WTC11 (cell line): Measurements from ENCODE around the gene NBEA. TPM values are rescaled to one million over a fixed set of nuclear protein-coding genes. Genes with fewer than 3 reads are reported as not detected.

Experiments used
- ATAC-seq: fragments of 200-7000 bp; cut with Tn5 transposase; 2 replicates; pipeline ENCODE4 v1.10.0; 2021; ENCODE audit warnings: mild to moderate bottlenecking, moderate library complexity
- CTCF ChIA-PET: fragments of 300-600 bp; sonication (Branson Sonifier 250); formaldehyde crosslinking; loops from one replicate; lab custom pipeline; 2021; ENCODE audit warnings: antibody characterized with exemption; lab: Charles Lee
- POLR2A ChIA-PET: fragments of 350-600 bp; sonication (Branson Sonifier 250); formaldehyde crosslinking; loops from one replicate; lab custom pipeline; 2021; ENCODE audit warnings: antibody characterized with exemption; lab: Charles Lee
- DNase-seq: peaks from one replicate; pipeline ENCODE4 v3.0.0; 2021; ENCODE audit warnings: low spot score
- H3K27ac Mint-ChIP-seq: 2 replicates; pipeline ENCODE4 v1.8.0; 2021; ENCODE audit warnings: mixed read lengths
- H3K27me3 Mint-ChIP-seq: 2 replicates; pipeline ENCODE4 v1.8.0; 2021; ENCODE audit warnings: low read depth, mild to moderate bottlenecking, moderate library complexity, mixed read lengths
- H3K36me3 Mint-ChIP-seq: 2 replicates; pipeline ENCODE4 v1.8.0; 2021; ENCODE audit warnings: mixed read lengths
- H3K4me1 Mint-ChIP-seq: 2 replicates; pipeline ENCODE4 v1.8.0; 2022; ENCODE audit warnings: mixed read lengths
- H3K4me3 Mint-ChIP-seq: 2 replicates; pipeline ENCODE4 v1.8.0; 2021; ENCODE audit warnings: mild to moderate bottlenecking, moderate library complexity, mixed read lengths
- H3K9me3 Mint-ChIP-seq: 2 replicates; pipeline ENCODE4 v1.8.0; 2021; ENCODE audit warnings: mixed read lengths
- GTF2I ChIP-seq: fragments of 250-450 bp; sonication (Bioruptor Pico); conservative IDR thresholded peaks from 2 replicates; pipeline ENCODE4 v1.4.0; 2021; ENCODE audit warnings: mild to moderate bottlenecking
- IRF2 ChIP-seq: sonication (generic); formaldehyde crosslinking; IDR thresholded peaks from 2 replicates; pipeline ENCODE4 v1.8.0; 2022; ENCODE audit warnings: low read depth, missing genetic modification reagents, borderline replicate concordance
- OVOL2 ChIP-seq: fragments of 250-450 bp; sonication (Bioruptor Pico); IDR thresholded peaks from 2 replicates; pipeline ENCODE4 v1.9.0; 2021; ENCODE audit warnings: mild to moderate bottlenecking, borderline replicate concordance
- ZNF138 ChIP-seq: sonication (generic); formaldehyde crosslinking; conservative IDR thresholded peaks from 2 replicates; pipeline ENCODE4 v1.8.1; 2022; ENCODE audit warnings: mild to moderate bottlenecking, moderate library complexity, missing genetic modification reagents
- ZNF317 ChIP-seq: sonication (generic); formaldehyde crosslinking; IDR thresholded peaks from 2 replicates; pipeline ENCODE4 v1.8.1; 2023; ENCODE audit warnings: low read depth, mild to moderate bottlenecking, moderate library complexity, missing genetic modification reagents, borderline replicate concordance
- ZNF416 ChIP-seq: fragments of 250-450 bp; sonication (Bioruptor Pico); IDR thresholded peaks from 2 replicates; pipeline ENCODE4 v1.9.0; 2021; ENCODE audit warnings: mild to moderate bottlenecking, inconsistent platforms
- total RNA-seq: library from RNA; stranded (reverse); gene quantifications from 3 replicates; pipeline ENCODE4 v1.2.3, GENCODE V29; 2021
- TF ChIP-seq, protein P1 (sequence below): fragments of 200-600 bp; IDR thresholded peaks from 2 replicates; pipeline ENCODE4 v1.8.0; 2022; ENCODE audit warnings: antibody characterized with exemption
- TF ChIP-seq, protein P2 (sequence below): sonication (generic); formaldehyde crosslinking; IDR thresholded peaks from 2 replicates; pipeline ENCODE4 v1.8.0; 2023; ENCODE audit warnings: missing genetic modification reagents, mild to moderate bottlenecking, borderline replicate concordance
- TF ChIP-seq, protein P3 (sequence below): fragments of 250-450 bp; sonication (Bioruptor Pico); IDR thresholded peaks from 2 replicates; pipeline ENCODE4 v1.9.0; 2021; ENCODE audit warnings: mild to moderate bottlenecking
- TF ChIP-seq, protein P4 (sequence below): sonication (generic); formaldehyde crosslinking; IDR thresholded peaks from 2 replicates; pipeline ENCODE4 v1.8.0; 2023; ENCODE audit warnings: missing genetic modification reagents
- TF ChIP-seq, protein P5 (sequence below): sonication (generic); formaldehyde crosslinking; IDR thresholded peaks from 2 replicates; pipeline ENCODE4 v1.8.0; 2022; ENCODE audit warnings: mild to moderate bottlenecking, missing genetic modification reagents
- TF ChIP-seq, protein P6 (sequence below): sonication (generic); formaldehyde crosslinking; IDR thresholded peaks from 2 replicates; pipeline ENCODE4 v1.8.1; 2023; ENCODE audit warnings: mild to moderate bottlenecking, missing genetic modification reagents, borderline replicate concordance
- TF ChIP-seq, protein P7 (sequence below): fragments of 250-450 bp; sonication (Bioruptor Pico); conservative IDR thresholded peaks from 2 replicates; pipeline ENCODE4 v1.9.0; 2021; ENCODE audit warnings: mild to moderate bottlenecking

The NBEA gene
- total RNA-seq, 1 experiment from 2014 or later = 20.9 TPM

DNA sequence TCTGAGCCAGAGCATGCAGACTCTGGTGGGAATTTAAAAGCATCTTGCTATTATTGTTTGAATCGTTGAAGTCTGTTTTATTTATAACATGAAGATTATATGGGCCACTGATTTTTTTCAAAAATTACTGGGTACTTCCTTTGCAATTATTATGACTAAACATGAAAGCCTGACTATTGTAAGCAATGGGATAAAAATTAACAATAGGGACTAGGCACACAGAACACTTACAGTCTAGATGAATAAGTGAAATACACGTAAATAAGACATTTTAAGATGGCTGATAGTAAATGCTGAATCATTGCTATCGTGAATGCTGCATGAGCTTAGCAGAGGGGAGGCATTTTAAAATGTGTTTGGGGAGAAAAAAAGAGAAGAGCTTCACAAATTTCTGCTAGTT is 615.4 kb downstream of the NBEA start:
- Mint-ChIP-seq H3K9me3 (no peaks in the 10 kb centered on the region), H3K36me3 (no peaks in the 10 kb centered on the region), H3K27ac (no peak overlapping the region), H3K4me1 (no peaks in the 10 kb centered on the region), H3K4me3 (no peak overlapping the region), H3K27me3 (no peaks in the 10 kb centered on the region)
- DNase-seq (no peak), ATAC-seq (no peak)
- ChIA-PET POLR2A (no interaction called here), CTCF (no interaction called here)
- TF ChIP-seq OVOL2 (CRISPR knock-in tag) = no peak
- TF ChIP-seq, protein P1, sequence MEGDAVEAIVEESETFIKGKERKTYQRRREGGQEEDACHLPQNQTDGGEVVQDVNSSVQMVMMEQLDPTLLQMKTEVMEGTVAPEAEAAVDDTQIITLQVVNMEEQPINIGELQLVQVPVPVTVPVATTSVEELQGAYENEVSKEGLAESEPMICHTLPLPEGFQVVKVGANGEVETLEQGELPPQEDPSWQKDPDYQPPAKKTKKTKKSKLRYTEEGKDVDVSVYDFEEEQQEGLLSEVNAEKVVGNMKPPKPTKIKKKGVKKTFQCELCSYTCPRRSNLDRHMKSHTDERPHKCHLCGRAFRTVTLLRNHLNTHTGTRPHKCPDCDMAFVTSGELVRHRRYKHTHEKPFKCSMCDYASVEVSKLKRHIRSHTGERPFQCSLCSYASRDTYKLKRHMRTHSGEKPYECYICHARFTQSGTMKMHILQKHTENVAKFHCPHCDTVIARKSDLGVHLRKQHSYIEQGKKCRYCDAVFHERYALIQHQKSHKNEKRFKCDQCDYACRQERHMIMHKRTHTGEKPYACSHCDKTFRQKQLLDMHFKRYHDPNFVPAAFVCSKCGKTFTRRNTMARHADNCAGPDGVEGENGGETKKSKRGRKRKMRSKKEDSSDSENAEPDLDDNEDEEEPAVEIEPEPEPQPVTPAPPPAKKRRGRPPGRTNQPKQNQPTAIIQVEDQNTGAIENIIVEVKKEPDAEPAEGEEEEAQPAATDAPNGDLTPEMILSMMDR = no peak
- TF ChIP-seq, protein P2, sequence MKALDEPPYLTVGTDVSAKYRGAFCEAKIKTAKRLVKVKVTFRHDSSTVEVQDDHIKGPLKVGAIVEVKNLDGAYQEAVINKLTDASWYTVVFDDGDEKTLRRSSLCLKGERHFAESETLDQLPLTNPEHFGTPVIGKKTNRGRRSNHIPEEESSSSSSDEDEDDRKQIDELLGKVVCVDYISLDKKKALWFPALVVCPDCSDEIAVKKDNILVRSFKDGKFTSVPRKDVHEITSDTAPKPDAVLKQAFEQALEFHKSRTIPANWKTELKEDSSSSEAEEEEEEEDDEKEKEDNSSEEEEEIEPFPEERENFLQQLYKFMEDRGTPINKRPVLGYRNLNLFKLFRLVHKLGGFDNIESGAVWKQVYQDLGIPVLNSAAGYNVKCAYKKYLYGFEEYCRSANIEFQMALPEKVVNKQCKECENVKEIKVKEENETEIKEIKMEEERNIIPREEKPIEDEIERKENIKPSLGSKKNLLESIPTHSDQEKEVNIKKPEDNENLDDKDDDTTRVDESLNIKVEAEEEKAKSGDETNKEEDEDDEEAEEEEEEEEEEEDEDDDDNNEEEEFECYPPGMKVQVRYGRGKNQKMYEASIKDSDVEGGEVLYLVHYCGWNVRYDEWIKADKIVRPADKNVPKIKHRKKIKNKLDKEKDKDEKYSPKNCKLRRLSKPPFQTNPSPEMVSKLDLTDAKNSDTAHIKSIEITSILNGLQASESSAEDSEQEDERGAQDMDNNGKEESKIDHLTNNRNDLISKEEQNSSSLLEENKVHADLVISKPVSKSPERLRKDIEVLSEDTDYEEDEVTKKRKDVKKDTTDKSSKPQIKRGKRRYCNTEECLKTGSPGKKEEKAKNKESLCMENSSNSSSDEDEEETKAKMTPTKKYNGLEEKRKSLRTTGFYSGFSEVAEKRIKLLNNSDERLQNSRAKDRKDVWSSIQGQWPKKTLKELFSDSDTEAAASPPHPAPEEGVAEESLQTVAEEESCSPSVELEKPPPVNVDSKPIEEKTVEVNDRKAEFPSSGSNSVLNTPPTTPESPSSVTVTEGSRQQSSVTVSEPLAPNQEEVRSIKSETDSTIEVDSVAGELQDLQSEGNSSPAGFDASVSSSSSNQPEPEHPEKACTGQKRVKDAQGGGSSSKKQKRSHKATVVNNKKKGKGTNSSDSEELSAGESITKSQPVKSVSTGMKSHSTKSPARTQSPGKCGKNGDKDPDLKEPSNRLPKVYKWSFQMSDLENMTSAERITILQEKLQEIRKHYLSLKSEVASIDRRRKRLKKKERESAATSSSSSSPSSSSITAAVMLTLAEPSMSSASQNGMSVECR (CRISPR knock-in tag) = no peak
- no peak for TF ChIP-seq GTF2I (CRISPR knock-in tag)
- TF ChIP-seq, protein P3, sequence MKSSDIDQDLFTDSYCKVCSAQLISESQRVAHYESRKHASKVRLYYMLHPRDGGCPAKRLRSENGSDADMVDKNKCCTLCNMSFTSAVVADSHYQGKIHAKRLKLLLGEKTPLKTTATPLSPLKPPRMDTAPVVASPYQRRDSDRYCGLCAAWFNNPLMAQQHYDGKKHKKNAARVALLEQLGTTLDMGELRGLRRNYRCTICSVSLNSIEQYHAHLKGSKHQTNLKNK = no peak
- TF ChIP-seq, protein P4, sequence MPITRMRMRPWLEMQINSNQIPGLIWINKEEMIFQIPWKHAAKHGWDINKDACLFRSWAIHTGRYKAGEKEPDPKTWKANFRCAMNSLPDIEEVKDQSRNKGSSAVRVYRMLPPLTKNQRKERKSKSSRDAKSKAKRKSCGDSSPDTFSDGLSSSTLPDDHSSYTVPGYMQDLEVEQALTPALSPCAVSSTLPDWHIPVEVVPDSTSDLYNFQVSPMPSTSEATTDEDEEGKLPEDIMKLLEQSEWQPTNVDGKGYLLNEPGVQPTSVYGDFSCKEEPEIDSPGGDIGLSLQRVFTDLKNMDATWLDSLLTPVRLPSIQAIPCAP = no peak

DNA sequence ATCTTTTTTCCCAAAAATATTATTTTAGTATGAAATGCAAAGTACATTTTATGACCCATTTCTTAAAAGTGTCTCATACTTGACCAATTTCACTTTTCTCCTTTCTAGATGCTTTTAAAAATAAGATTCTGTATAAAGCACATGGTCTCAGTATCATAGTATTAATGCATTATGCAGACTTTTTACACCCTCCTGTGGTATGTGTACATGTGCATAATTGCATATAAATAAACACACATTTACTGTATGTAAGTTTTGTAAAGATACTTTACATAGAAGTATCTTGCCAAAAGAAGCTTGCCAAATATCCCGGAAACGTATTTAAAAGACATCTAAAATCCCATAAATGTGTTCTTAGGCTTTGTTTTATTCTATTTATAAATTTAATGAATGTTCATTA is 619.5 kb downstream of the NBEA start:
- H3K36me3 Mint-ChIP-seq = no peaks in the 10 kb centered on the region
- ATAC-seq (no peak), DNase-seq (no peak)
- no peaks in the 10 kb centered on the region for H3K9me3 Mint-ChIP-seq
- TF ChIP-seq, protein P5, sequence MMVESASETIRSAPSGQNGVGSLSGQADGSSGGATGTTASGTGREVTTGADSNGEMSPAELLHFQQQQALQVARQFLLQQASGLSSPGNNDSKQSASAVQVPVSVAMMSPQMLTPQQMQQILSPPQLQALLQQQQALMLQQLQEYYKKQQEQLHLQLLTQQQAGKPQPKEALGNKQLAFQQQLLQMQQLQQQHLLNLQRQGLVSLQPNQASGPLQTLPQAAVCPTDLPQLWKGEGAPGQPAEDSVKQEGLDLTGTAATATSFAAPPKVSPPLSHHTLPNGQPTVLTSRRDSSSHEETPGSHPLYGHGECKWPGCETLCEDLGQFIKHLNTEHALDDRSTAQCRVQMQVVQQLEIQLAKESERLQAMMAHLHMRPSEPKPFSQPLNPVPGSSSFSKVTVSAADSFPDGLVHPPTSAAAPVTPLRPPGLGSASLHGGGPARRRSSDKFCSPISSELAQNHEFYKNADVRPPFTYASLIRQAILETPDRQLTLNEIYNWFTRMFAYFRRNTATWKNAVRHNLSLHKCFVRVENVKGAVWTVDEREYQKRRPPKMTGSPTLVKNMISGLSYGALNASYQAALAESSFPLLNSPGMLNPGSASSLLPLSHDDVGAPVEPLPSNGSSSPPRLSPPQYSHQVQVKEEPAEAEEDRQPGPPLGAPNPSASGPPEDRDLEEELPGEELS (CRISPR knock-in tag) = no peak
- TF ChIP-seq, protein P6, sequence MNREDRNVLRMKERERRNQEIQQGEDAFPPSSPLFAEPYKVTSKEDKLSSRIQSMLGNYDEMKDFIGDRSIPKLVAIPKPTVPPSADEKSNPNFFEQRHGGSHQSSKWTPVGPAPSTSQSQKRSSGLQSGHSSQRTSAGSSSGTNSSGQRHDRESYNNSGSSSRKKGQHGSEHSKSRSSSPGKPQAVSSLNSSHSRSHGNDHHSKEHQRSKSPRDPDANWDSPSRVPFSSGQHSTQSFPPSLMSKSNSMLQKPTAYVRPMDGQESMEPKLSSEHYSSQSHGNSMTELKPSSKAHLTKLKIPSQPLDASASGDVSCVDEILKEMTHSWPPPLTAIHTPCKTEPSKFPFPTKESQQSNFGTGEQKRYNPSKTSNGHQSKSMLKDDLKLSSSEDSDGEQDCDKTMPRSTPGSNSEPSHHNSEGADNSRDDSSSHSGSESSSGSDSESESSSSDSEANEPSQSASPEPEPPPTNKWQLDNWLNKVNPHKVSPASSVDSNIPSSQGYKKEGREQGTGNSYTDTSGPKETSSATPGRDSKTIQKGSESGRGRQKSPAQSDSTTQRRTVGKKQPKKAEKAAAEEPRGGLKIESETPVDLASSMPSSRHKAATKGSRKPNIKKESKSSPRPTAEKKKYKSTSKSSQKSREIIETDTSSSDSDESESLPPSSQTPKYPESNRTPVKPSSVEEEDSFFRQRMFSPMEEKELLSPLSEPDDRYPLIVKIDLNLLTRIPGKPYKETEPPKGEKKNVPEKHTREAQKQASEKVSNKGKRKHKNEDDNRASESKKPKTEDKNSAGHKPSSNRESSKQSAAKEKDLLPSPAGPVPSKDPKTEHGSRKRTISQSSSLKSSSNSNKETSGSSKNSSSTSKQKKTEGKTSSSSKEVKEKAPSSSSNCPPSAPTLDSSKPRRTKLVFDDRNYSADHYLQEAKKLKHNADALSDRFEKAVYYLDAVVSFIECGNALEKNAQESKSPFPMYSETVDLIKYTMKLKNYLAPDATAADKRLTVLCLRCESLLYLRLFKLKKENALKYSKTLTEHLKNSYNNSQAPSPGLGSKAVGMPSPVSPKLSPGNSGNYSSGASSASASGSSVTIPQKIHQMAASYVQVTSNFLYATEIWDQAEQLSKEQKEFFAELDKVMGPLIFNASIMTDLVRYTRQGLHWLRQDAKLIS (CRISPR knock-in tag) = no peak
- TF ChIP-seq ZNF317 (CRISPR knock-in tag) = no peak
- no peak for TF ChIP-seq ZNF416 (CRISPR knock-in tag)
- TF ChIP-seq, protein P7, sequence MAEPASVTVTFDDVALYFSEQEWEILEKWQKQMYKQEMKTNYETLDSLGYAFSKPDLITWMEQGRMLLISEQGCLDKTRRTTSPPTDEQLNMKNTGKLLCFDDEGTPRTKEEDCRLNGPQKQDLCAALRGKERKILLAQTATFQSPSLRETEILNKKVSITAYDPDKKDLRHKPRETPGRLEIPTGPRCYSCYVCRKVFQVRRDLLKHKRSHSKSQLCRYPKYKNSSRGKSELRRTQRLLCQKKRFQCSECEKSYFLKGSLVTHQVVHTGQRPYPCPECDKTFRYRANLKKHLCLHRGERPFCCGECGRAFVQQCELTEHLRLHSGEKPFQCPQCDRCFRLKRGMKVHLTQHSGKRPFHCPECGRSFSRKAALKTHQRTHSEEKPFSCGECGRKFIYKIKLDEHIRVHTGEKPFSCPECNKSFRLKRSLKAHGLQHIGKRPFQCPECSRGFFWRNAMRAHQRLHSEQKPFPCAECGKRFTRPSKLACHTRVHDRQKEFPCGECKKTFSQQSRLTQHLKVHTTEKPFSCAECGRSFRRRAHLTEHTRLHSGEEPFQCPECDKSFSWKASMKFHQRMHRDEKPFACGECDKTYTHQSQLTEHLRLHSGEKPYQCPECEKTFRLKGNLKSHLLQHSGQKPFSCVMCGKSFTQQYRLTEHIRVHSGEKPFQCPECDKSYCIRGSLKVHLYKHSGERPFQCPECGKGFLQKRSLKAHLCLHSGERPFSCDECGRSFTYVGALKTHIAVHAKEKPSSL = no peak
- no peak for TF ChIP-seq IRF2 (CRISPR knock-in tag)
- no peak for TF ChIP-seq ZNF138
- no peak overlapping the region for H3K4me3 Mint-ChIP-seq
- H3K4me1 Mint-ChIP-seq = no peaks in the 10 kb centered on the region
- CTCF ChIA-PET = no interaction called here
- POLR2A ChIA-PET = no interaction called here
- no peaks in the 10 kb centered on the region for H3K27me3 Mint-ChIP-seq
- H3K27ac Mint-ChIP-seq = no peak overlapping the region
